Activated T-helper 9 cell treated with anti-CD3 and anti-CD28 coated beads, Interleukin-2, amount 50 U/mL, for 16 hours (primary cell): ENCODE data around the gene GSPT2.
"Not testable (repeated sequence)": the region's sequence is repeated elsewhere in the genome, so short reads cannot be mapped to it uniquely, and the experiment has no call there.

ENCODE experiments used
- DNase-seq: peaks from one replicate; pipeline ENCODE4 v3.0.0-alpha.2; 2020; ENCODE audit warnings: low read depth

Gene GSPT2

GRCh38 chrX:51743179-51743957 lies at the start of gene GSPT2:
GSPT2 (plus strand) TSS chrX:51743442; CDS start chrX:51743627, 185 bp downstream.
- peak; percentile 25 for DNase-seq

DNA sequence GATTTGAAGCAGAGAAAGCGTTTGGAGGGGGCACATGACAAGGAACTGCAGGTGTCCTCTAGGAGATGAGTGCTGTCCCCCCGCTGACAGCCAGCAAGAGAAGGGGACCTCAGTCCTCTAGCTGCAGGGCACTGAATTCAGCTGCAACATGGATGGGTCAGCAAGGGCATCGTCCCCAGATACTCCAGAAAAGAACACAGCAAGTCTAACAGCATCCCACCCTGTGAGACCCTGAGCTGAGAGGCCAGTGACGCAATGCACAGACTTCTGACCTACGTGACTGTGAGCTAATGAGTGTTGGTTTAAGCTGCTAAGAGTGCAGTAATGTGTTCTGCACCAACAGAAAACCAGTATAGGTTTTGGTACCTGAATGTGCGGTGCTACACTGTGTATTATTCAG lies 49.0 kb upstream of the GSPT2 start:
- no peak for DNase-seq

DNA sequence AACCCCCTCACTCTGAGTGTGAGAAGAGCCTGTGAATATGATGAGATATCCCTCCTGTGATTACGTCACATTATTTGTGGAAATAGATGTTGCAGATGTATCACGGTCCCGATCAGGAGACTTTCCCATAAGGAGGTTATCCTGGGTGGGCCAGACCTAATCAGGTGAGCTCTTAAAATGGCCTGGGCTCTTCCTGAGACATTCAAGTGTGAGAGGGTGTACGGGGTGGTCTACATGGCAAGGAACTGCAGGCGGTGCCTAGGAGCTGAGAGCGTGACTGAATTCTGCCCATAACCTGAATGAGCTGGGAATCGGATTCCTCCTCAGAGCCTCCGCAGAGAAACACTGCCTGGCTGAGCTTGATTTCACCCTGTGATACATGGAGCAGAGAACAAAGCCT lies 45.8 kb upstream of the GSPT2 start:
- no peak for DNase-seq

- DNase-seq, result not testable (repeated sequence)
Measured at GRCh38 chrX:51710277-51711164, 32.7 kb upstream of the GSPT2 start, which contains the start of gene CENPVL1. CENPVL1 (plus strand) TSS chrX:51710512; CDS start chrX:51710512, 0 bp downstream.

GRCh38 chrX:51712943-51713647 lies 30.1 kb upstream of the GSPT2 start:
- not testable (repeated sequence) for DNase-seq

DNA sequence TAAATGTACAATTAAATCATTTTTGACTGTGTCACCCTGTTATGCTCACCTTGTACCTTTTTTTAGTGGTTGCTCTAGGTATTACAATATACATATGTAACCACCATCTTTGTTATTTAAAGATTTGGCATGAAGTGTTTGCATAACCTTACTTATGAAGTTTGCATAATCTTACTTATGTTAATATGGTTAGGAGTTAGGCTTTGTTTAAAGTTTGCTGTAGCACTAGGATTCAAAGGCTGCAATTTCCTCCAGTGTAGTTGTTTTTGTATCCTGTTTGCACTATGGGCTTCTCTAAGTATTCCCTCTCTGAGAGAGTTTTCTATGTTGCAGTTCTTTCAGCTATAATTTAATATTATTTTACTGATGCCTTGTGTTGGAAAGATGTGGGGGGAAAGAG lies 15.0 kb upstream of the GSPT2 start:
- no peak for DNase-seq

- DNase-seq, result no peak
Measured at GRCh38 chrX:51737091-51737490, 6.2 kb upstream of the GSPT2 start.

DNA sequence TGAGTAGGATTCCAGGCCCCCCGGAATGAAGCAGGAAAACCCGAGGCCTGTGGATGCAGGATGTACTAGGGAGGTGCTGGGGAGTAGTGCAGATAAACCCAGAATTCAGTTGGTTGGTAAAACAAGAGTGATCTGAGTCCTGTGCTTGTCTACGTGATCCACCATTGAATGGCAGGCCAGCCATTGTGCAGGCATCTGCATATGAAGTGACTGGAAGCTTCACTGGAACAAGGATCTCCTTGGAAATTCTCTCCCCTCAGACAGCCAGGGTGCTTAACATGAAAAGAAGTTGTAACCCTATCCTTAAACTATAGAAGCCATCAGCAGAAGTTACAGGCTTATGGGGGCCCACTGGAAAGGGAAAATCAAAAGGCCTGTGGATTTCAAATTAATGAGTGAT lies 656 bp upstream of the GSPT2 start:
- DNase-seq, result no peak

DNA sequence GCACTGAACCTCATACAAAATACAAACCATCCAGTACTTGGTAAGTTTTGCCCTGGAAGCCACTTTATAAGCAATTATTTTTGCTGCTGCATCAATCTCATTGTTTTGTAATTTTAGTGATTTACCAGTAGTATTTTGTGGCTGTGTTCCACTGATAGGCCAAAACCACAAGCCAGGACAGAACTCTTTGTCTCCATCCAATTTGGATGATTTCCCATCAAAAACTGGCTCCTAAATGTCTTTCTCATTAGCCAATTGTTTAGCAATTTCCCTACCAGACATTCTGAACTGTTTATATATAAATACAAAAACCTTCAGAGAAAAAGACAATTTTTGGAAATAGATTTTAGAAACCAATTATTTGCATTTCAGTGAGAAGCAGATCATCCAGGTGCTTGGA lies 4.4 kb downstream of the GSPT2 start:
- no peak for DNase-seq

GRCh38 chrX:51759055-51759839 lies 16.0 kb downstream of the GSPT2 start:
- no peak for DNase-seq

GRCh38 chrX:51760657-51761056 lies 17.4 kb downstream of the GSPT2 start:
- DNase-seq, result no peak

- DNase-seq, result no peak
Measured at GRCh38 chrX:51766546-51766945, 23.3 kb downstream of the GSPT2 start.

DNA sequence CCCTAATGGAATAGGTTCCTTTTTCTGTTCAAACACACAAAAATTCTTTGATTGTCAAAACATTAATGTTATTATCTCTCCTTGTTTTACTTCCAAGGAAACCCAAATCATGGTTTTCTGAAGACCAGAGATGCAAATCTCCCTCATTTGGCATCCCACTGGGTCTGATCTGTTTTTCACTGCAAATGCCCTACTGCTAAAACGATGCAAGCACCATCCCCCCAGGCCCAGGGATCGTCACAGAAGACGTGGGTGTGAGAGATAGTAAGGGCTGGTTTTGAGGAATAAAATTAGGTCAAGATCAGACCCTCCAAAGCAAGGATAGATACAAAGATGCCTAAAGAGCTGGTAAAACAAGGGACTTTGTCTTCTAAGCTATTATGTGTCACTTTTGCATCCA lies 33.6 kb downstream of the GSPT2 start:
- no peak for DNase-seq

DNA sequence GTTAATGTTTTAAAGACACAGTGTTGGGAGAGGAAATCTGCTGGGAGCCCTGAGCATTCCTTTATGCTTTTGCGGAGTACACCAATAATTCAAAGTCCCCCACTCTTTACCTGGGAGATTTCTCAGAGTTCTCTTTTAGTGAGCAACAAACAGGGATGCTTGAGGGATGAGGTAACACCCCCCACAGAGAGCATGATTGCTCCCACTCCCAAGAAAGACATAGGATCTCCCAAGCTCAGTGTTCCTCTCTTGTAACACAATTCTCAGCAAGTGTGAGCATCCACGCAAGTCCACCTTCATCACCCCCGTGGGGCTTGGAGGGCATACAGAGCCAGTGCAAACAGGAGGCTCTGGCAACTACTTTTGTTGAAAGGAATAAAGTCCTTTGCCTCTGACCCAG lies 36.1 kb downstream of the GSPT2 start:
- DNase-seq, result no peak

DNA sequence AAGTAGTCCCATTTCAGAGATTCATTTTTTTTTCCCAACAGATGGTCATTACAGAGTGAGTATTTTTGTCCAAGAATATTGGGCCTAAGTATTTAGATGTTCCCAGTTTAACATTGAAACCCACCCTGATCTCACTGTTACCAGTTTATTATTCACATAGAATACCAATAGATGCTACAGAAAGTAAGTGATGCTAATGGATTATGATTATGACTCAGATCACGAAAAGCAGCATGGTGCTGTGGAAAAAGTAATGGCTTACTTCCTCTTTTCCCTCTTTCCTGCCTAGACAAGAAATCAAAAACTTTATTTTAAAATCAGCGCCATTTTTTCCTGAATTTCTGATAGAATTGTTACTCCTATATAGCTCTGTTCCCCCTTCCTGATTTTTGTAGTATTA lies 51.9 kb downstream of the GSPT2 start:
- no peak for DNase-seq
